GM12878 (cell line): Measurements from ENCODE around the gene MALRD1. TPM values are rescaled to one million over a fixed set of nuclear protein-coding genes. Genes with fewer than 3 reads are reported as not detected.

ENCODE experiments used
- ATAC-seq: fragments of 200-7000 bp; cut with Tn5 transposase; 3 replicates; pipeline ENCODE4 v1.9.1; 2020; ENCODE audit warnings: mild to moderate bottlenecking, moderate library complexity
- BruUV-seq: library from RNA; stranded (reverse); fragments of 400-500 nt; replicated peaks from 2 replicates; lab custom pipeline; 2021; lab: Mats Ljungman, UMichigan
- CTCF ChIA-PET: fragments of 300-600 bp; sonication (Branson Sonifier 250); formaldehyde crosslinking; extraction: SDS; loops from one replicate; lab custom pipeline; 2021; ENCODE audit warnings: inconsistent platforms; lab: Yijun Ruan, JAX
- POLR2A ChIA-PET: fragments of 350-600 bp; formaldehyde crosslinking; extraction: SDS; loops from one replicate; lab custom pipeline; 2021; ENCODE audit warnings: inconsistent platforms; lab: Charles Lee
- RAD21 ChIA-PET: fragments of 300-600 bp; sonication (Branson Sonifier 250); formaldehyde crosslinking; loops from one replicate; lab custom pipeline; 2023; ENCODE audit warnings: antibody characterized with exemption; ENCODE audit not compliant: unreplicated experiment; lab: Charles Lee
- SMC1A ChIA-PET: fragments of 300-600 bp; sonication (Branson Sonifier 250); formaldehyde crosslinking; loops from one replicate; lab custom pipeline; 2023; ENCODE audit not compliant: unreplicated experiment, uncharacterized antibody; lab: Charles Lee
- DNase-seq: peaks from one replicate; pipeline ENCODE4 v3.0.0-alpha.2; 2011; ENCODE audit warnings: low read depth, low spot score
- FAIRE-seq: peaks from 3 replicates; lab custom pipeline; 2011; peaks lifted over from hg19 to GRCh38; lab: Jason Lieb, UNC
- H2AFZ ChIP-seq: 2 replicates; pipeline ENCODE4 v1.6.0; 2011; ENCODE audit warnings: low read depth, low read length, control low read depth; ENCODE audit not compliant: control insufficient read depth
- H3K27ac ChIP-seq: 2 replicates; pipeline ENCODE4 v1.5.1; 2011; ENCODE audit warnings: control low read depth; ENCODE audit not compliant: control insufficient read depth, insufficient read depth
- H3K27me3 ChIP-seq, 2 experiments: replicated peaks in 1 of 2; 2 replicates each; pipeline versions ENCODE4 v1.6.0 to v1.6.1; 2011; ENCODE audit warnings: low read length in 1 of 2; ENCODE audit not compliant: control insufficient read depth in 2 of 2, insufficient read depth in 2 of 2
- H3K36me3 ChIP-seq, 2 experiments: 2 replicates each; pipeline ENCODE4 v1.5.1; 2011; ENCODE audit warnings: low read length in 1 of 2; ENCODE audit not compliant: control insufficient read depth in 2 of 2, insufficient read depth in 2 of 2
- H3K4me1 ChIP-seq: 2 replicates; pipeline ENCODE4 v1.6.1; 2011; ENCODE audit warnings: mild to moderate bottlenecking, low read length, moderate library complexity, mixed read lengths; ENCODE audit not compliant: control insufficient read depth, insufficient read depth
- H3K4me2 ChIP-seq: 2 replicates; pipeline ENCODE4 v1.6.0; 2011; ENCODE audit warnings: control low read depth; ENCODE audit not compliant: control insufficient read depth, insufficient read depth
- H3K4me3 ChIP-seq: fragments of 200-600 bp; sonication (generic); 2 replicates; pipeline ENCODE4 v1.5.1; 2016
- H3K79me2 ChIP-seq: 2 replicates; pipeline ENCODE4 v1.6.0; 2011; ENCODE audit warnings: low read length; ENCODE audit not compliant: control insufficient read depth, insufficient read depth
- H3K9ac ChIP-seq: 2 replicates; pipeline ENCODE4 v1.8.0; 2011; ENCODE audit warnings: low read length, control low read depth, mixed read lengths; ENCODE audit not compliant: control insufficient read depth, insufficient read depth
- H3K9me3 ChIP-seq: replicated peaks from 3 replicates; pipeline ENCODE4 v1.5.1; 2011; ENCODE audit warnings: mild to moderate bottlenecking, low read length; ENCODE audit not compliant: control insufficient read depth, insufficient read depth
- H4K20me1 ChIP-seq: 2 replicates; pipeline ENCODE4 v1.6.0; 2011; ENCODE audit not compliant: control insufficient read depth, insufficient read depth
- EGR1 ChIP-seq, 2 experiments: IDR thresholded peaks; 1 replicate in 1 of 2; 2 replicates in 1 of 2; pipeline ENCODE4 v1.6.1; 2011 to 2012; ENCODE audit warnings: low read depth in 2 of 2, low read length in 2 of 2, borderline replicate concordance in 1 of 2, mild to moderate bottlenecking in 1 of 2, moderate library complexity in 1 of 2
- FOXK2 ChIP-seq: fragments of 450-650 bp; IDR thresholded peaks from 2 replicates; pipeline ENCODE4 v1.6.1; 2017; ENCODE audit warnings: mild to moderate bottlenecking, moderate library complexity
- JUND ChIP-seq: IDR thresholded peaks from 2 replicates; pipeline ENCODE4 v1.6.1; 2012; ENCODE audit warnings: low read depth, mild to moderate bottlenecking, low read length, improper control_type of control experiment, moderate library complexity
- KLF5 ChIP-seq: fragments of 450-650 bp; IDR thresholded peaks from 2 replicates; pipeline ENCODE4 v1.6.1; 2014; ENCODE audit warnings: mild to moderate bottlenecking; ENCODE audit not compliant: partially characterized antibody
- NFIC ChIP-seq: IDR thresholded peaks from 2 replicates; pipeline ENCODE4 v1.6.1; 2012; ENCODE audit warnings: low read depth, mild to moderate bottlenecking, inconsistent platforms, low read length, moderate library complexity
- NFXL1 ChIP-seq: fragments of 450-650 bp; IDR thresholded peaks from 2 replicates; pipeline ENCODE4 v1.6.1; 2017; ENCODE audit warnings: antibody characterized with exemption, mild to moderate bottlenecking, borderline replicate concordance
- RAD21 ChIP-seq: IDR thresholded peaks from 2 replicates; pipeline ENCODE4 v1.6.1; 2011; ENCODE audit warnings: mild to moderate bottlenecking, low read depth, low read length, moderate library complexity; ENCODE audit not compliant: insufficient read depth
- RAD51 ChIP-seq: fragments of 450-650 bp; IDR thresholded peaks from 2 replicates; pipeline ENCODE4 v1.6.1; 2016; ENCODE audit warnings: moderate library complexity, mild to moderate bottlenecking, inconsistent platforms
- SIX5 ChIP-seq: IDR thresholded peaks from 2 replicates; pipeline ENCODE4 v1.6.1; 2011; ENCODE audit warnings: mild to moderate bottlenecking, low read depth, low read length, moderate library complexity; ENCODE audit not compliant: severe bottlenecking
- WGBS: methylation state at CpG from one replicate; pipeline ENCODE4 v1.1.6; 2016; ENCODE audit warnings: low lambda C conversion rate; ENCODE audit not compliant: insufficient replicate concordance, insufficient coverage; ENCODE audit errors: missing lambda C conversion rate; 5-methylcytosine and 5-hydroxymethylcytosine counted together
- in situ Hi-C: fragments of 300-500 bp; cut with MboI; formaldehyde crosslinking; loops from 9 replicates; pipeline ENCODE4 v1.14.3; 2018; ENCODE audit warnings: mixed read lengths
- intact Hi-C: fragments of 100-400 bp; cut with micrococcal nuclease; formaldehyde crosslinking; loops from one replicate; pipeline ENCODE4 v1.14.2; 2022; ENCODE audit not compliant: unreplicated experiment
- polyA plus RNA-seq, 11 experiments: library from polyadenylated mRNA; depleted of rRNA in 4 of 11; unstranded in 6 of 11; stranded (reverse) in 5 of 11; fragments of >200 nt; fragmentation: Nextera tagmentation in 4 of 11; fragmentation: Illumina TruSeq in 1 of 11; extraction: Ambion mirVana in 4 of 11; extraction: Trizol in 1 of 11; gene quantifications; 1 replicate in 1 of 11; 2 replicates in 10 of 11; pipeline versions ENCODE4 v1.2.1 to v1.2.3, GENCODE V29; 2011 to 2016; ENCODE audit warnings: inconsistent platforms in 2 of 11, missing spikeins in 2 of 11, low read depth in 1 of 11
- total RNA-seq, 4 experiments: library from RNA; depleted of rRNA in 3 of 4; stranded (reverse); fragments of >200 nt in 3 of 4; fragmentation: Illumina TruSeq in 1 of 4; extraction: Trizol in 1 of 4; gene quantifications; 2 replicates each; pipeline versions ENCODE4 v1.2.1 to v1.2.3, GENCODE V29; 2013 to 2021
- TF ChIP-seq, protein P1 (sequence below): IDR thresholded peaks from 2 replicates; pipeline ENCODE4 v1.6.1; 2011; ENCODE audit warnings: low read depth, low read length, improper control_type of control experiment, borderline replicate concordance
- TF ChIP-seq, protein P2 (sequence below): IDR thresholded peaks from 2 replicates; pipeline ENCODE4 v1.6.1; 2012; ENCODE audit warnings: mild to moderate bottlenecking, low read depth, low read length
- TF ChIP-seq, protein P3 (sequence below): fragments of 450-650 bp; IDR thresholded peaks from 2 replicates; pipeline ENCODE4 v1.6.1; 2016; ENCODE audit warnings: mild to moderate bottlenecking
- TF ChIP-seq, protein P4 (sequence below), 3 experiments: IDR thresholded peaks in 2 of 3; conservative IDR thresholded peaks in 1 of 3; 2 replicates each; pipeline ENCODE4 v1.5.1; 2011; ENCODE audit warnings: low read depth in 3 of 3, low read length in 3 of 3, mild to moderate bottlenecking in 3 of 3, control low read depth in 2 of 3, moderate library complexity in 2 of 3, inconsistent platforms in 1 of 3, mixed read lengths in 1 of 3; ENCODE audit not compliant: control insufficient read depth in 2 of 3, insufficient read depth in 1 of 3; ENCODE audit errors: extremely low read depth in 1 of 3

The MALRD1 gene
- total and polyA plus RNA-seq, 10 of the 15 experiments (the other 5 are each of a cell fraction or from before 2014, with no cell fraction given) = 0.12 to 6.6 (median 0.26) TPM; not detected in 2

DNA sequence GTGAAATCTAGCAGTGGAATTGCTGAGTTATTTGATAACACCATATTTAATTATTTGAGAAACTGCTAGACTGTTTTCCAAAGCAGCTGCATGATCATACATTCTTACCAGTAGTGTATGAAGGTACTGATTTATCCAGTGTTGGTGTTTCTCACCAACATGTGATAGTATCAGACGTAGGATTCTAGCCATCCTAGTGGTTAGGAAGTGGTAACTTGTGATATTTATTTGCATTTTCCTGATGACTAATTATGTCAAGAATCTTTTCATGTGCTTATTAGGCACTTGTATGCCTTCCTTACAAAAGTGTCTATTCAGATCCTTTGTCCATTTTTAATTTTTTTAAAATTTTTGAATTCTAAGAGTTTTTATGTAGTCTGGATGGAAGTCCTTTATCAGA, 713.4 kb downstream of the MALRD1 start:
- POLR2A ChIA-PET = no interaction called here
- ATAC-seq (no peak), FAIRE-seq (no peak), DNase-seq (no peak)
- no peaks in the 10 kb centered on the region for H3K4me1 ChIP-seq
- BruUV-seq = no TSS peak
- RAD21 ChIA-PET = no interaction called here
- no peaks in the 10 kb centered on the region for H3K79me2 ChIP-seq
- H3K9ac ChIP-seq = no peak overlapping the region
- intact Hi-C loops (no loop called here), in situ Hi-C loops (no loop called here)
- 5% methylated on average over 1 of the region's 1 CpG for WGBS
- H3K9me3 ChIP-seq = no peaks in the 10 kb centered on the region
- TF ChIP-seq RAD21 (no peak), EGR1 (IDR thresholded peaks at IDR 0.05; ENCODE audit: borderline replicate concordance in 1 of 2, low read depth in 2 of 2, low read length in 2 of 2) (no peak), RAD51 (no peak), KLF5 (no peak), SIX5 (no peak), JUND (no peak), NFXL1 (no peak), FOXK2 (no peak), NFIC (no peak)
- TF ChIP-seq, protein P1, sequence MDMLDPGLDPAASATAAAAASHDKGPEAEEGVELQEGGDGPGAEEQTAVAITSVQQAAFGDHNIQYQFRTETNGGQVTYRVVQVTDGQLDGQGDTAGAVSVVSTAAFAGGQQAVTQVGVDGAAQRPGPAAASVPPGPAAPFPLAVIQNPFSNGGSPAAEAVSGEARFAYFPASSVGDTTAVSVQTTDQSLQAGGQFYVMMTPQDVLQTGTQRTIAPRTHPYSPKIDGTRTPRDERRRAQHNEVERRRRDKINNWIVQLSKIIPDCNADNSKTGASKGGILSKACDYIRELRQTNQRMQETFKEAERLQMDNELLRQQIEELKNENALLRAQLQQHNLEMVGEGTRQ = no peak
- TF ChIP-seq, protein P2, sequence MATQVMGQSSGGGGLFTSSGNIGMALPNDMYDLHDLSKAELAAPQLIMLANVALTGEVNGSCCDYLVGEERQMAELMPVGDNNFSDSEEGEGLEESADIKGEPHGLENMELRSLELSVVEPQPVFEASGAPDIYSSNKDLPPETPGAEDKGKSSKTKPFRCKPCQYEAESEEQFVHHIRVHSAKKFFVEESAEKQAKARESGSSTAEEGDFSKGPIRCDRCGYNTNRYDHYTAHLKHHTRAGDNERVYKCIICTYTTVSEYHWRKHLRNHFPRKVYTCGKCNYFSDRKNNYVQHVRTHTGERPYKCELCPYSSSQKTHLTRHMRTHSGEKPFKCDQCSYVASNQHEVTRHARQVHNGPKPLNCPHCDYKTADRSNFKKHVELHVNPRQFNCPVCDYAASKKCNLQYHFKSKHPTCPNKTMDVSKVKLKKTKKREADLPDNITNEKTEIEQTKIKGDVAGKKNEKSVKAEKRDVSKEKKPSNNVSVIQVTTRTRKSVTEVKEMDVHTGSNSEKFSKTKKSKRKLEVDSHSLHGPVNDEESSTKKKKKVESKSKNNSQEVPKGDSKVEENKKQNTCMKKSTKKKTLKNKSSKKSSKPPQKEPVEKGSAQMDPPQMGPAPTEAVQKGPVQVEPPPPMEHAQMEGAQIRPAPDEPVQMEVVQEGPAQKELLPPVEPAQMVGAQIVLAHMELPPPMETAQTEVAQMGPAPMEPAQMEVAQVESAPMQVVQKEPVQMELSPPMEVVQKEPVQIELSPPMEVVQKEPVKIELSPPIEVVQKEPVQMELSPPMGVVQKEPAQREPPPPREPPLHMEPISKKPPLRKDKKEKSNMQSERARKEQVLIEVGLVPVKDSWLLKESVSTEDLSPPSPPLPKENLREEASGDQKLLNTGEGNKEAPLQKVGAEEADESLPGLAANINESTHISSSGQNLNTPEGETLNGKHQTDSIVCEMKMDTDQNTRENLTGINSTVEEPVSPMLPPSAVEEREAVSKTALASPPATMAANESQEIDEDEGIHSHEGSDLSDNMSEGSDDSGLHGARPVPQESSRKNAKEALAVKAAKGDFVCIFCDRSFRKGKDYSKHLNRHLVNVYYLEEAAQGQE = no peak
- TF ChIP-seq, protein P3, sequence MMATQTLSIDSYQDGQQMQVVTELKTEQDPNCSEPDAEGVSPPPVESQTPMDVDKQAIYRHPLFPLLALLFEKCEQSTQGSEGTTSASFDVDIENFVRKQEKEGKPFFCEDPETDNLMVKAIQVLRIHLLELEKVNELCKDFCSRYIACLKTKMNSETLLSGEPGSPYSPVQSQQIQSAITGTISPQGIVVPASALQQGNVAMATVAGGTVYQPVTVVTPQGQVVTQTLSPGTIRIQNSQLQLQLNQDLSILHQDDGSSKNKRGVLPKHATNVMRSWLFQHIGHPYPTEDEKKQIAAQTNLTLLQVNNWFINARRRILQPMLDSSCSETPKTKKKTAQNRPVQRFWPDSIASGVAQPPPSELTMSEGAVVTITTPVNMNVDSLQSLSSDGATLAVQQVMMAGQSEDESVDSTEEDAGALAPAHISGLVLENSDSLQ = no peak
- TF ChIP-seq, protein P4, sequence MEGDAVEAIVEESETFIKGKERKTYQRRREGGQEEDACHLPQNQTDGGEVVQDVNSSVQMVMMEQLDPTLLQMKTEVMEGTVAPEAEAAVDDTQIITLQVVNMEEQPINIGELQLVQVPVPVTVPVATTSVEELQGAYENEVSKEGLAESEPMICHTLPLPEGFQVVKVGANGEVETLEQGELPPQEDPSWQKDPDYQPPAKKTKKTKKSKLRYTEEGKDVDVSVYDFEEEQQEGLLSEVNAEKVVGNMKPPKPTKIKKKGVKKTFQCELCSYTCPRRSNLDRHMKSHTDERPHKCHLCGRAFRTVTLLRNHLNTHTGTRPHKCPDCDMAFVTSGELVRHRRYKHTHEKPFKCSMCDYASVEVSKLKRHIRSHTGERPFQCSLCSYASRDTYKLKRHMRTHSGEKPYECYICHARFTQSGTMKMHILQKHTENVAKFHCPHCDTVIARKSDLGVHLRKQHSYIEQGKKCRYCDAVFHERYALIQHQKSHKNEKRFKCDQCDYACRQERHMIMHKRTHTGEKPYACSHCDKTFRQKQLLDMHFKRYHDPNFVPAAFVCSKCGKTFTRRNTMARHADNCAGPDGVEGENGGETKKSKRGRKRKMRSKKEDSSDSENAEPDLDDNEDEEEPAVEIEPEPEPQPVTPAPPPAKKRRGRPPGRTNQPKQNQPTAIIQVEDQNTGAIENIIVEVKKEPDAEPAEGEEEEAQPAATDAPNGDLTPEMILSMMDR (IDR thresholded peaks at IDR 0.05 in 2 of 3, conservative IDR thresholded peaks at IDR 0.05 in 1 of 3; ENCODE audit: control insufficient read depth in 2 of 3, extremely low read depth in 1 of 3, insufficient read depth in 1 of 3, low read depth in 3 of 3, low read length in 3 of 3) = no peak
- CTCF ChIA-PET = no interaction called here
- H4K20me1 ChIP-seq = no peaks in the 10 kb centered on the region
- no peak overlapping the region for H3K4me3 ChIP-seq
- no peak overlapping the region for H2AFZ ChIP-seq
- H3K27me3 ChIP-seq = no peaks in the 10 kb centered on the region
- no peaks in the 10 kb centered on the region for H3K36me3 ChIP-seq
- H3K27ac ChIP-seq = no peak overlapping the region
- H3K4me2 ChIP-seq = no peak overlapping the region
- SMC1A ChIA-PET = no interaction called here
